Fibroblast of skin of right quadriceps (primary cell): Measurements from ENCODE around the gene TPRG1.
"Not testable (repeated sequence)": the region's sequence is repeated elsewhere in the genome, so short reads cannot be mapped to it uniquely, and the experiment has no call there.

Source experiments
- DNase-seq: peaks from one replicate; pipeline ENCODE4 v3.0.0-alpha.2; 2013

The TPRG1 gene

DNA sequence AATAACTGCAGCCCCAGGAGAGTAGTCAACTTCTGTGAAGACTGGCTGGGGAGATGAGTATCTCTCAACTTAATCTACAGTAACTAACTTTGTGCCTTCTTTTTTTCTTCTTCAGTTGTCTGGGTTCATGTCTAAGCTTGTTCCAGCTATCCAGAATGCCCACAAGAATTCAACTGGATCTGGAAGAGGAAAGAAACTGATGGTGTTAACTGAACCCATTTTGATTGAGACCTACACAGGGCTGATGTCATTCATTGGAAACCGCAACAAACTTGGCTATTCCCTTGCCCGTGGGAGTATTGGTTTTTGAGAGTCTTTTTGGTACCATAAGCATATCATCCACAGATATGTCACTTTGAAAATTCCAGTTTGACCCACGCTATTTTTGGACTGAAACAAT lies 148.7 kb downstream of the TPRG1 start:
- no peak for DNase-seq

DNA sequence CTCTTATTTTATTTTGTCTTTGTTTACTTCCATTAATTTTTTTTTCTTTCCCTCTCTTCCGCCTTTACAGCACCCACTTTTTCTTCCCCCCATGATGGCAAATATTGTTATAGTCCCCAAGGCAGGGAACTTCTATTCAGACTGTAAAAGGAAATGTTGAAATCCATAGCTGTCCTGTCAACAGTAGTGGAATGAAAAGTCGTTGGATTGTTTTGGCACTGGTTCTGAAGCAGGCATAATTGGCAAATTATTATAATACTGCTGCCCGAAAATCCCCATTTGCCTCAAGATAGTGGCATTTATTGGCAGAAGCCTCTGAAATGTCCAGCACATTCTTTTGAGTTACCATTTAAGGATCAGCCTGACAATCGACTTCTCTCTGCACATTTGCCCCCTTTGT lies 150.6 kb downstream of the TPRG1 start:
- no peak for DNase-seq

DNA sequence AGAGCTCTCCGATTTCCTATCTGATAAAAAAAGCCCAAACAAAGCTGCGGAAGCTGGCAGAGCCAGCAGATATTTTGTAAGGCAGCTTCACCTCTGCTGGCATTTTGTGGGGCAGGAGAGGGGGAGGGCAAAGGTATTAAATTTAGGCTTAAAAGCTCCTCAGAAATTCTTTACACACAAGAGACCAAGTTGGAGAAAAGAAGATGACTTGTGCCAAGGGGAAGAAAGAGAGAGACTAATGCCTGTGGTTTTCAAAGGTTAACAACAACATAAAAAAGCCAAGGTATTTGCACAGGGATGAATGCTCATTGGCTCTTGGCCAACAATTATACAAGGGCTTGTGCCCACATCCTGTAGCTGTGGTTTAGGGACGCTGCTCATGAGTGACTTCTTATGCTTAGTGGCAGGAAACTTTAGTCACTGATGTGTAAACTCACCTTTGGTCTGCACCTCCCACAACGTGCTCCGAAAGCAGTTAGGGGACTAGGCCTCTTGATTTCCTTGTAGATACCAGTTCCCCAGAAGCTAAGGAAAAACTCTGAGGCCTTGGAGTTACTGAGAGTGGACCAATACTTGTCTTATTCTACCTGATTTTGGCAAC lies 152.9 kb downstream of the TPRG1 start:
- peak; percentile 93 for DNase-seq

DNA sequence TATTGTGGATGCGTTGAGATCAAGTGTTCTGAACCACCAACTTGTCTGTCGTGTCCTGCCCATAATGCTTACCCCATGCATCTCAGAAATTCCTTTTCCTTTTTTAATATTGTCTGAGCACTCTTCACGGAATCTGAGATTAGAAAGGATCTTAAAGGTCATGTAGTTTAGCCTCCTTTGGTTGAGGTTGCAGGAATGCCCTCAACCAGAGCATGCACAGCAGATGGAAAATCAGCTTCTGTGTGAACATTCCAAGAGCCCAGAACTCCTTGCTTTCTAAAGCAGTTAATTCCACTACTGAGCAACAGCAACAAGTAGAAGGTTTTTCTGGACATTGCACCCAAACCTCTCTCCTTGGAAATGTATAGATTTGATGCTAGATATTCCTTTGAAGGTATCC lies 153.7 kb downstream of the TPRG1 start:
- DNase-seq = no peak

DNA sequence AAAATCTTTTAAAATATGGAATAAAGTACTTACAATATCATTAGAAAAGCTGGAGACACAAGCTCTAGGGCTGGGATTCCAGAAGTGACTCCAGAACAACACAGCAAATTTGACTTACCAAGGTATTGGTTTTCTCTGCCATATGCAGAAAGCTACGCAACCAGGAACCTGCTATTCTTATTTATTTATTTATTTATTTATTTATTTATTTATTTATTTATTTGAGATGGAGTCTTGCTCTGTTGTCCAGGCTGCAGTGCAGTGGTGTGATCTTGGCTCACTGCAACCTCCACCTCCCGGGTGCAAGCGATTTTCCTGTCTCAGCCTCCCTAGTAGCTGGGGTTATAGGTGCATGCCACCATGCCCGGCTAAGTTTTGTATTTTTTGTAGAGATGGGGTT lies 157.9 kb downstream of the TPRG1 start:
- not testable (repeated sequence) for DNase-seq

DNA sequence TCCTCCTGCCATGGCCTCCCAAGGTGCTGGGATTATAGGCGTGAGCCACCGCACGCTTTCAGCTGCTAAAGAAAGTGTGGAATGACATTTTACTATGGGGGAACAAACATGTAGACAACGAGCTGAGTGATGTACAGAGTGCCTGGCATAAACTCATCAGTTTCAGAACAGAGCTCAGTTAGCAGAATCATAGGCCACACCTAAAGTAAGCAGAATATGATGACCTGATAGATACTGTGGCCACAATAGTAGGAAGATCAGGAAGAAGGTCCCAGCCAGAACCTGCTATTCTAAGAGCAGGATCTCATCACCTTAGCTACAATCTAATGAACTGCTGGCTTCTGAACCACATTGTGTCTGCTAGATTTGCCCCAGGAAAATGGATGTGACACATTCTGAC lies 158.3 kb downstream of the TPRG1 start:
- no peak for DNase-seq

DNA sequence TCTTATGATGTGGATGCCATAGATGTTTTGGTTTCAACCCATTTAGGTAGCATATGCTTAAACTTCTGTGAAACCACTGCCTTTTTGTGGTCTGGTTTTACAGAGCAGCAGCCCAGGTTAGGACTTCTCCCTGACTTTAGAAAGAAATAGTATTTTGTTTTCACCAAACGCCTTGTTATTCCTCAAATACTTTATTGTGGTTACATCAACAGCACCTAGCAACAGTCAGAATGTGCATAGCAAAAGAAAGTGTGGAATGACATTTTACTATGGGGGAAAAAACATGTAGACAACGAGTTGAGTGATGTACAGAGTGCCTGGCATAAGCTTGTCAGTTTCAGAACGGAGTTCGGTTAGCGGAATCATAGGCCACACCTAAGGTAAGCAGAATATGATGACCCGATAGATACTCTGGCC lies 159.2 kb downstream of the TPRG1 start:
- DNase-seq = no peak

DNA sequence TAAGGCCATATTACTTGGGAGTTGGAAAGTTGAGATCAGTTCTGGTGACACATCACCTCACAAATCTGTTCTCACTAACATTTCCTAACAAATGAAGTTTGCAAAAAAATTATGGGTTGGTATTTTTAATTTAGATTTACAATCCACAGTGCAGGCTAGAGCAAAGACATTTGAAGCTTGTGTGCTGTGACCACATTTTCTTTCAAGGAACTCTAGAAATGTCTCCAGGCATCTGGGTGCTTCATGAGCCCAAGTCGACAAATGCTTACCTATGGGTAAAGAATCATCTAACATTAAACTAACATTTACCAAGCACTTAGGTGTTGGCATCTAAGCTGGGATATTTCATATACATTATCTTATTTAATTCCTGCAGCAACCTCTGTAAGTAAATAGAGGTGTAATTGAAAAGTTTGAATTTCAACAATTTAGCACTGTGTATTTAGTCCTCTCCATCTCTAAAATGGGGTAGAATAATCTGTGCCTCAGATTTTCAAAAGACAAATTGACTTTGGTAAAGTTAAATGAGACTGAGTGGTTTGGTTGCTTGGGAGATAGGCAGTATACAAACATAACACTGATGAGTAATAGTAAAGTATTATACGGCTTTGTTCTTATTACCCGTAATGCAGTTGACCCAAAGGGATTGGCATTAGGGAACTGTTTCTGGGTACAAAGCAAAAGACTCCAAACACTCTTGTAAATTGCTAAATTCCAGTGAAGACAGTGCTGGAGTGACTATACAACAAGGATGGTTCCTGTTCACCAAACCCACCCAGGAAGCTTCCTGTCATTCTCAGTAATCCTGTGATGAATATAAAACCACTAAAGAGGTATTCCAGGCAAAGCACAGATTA lies 162.5 kb downstream of the TPRG1 start:
- DNase-seq = peak; percentile 42

DNA sequence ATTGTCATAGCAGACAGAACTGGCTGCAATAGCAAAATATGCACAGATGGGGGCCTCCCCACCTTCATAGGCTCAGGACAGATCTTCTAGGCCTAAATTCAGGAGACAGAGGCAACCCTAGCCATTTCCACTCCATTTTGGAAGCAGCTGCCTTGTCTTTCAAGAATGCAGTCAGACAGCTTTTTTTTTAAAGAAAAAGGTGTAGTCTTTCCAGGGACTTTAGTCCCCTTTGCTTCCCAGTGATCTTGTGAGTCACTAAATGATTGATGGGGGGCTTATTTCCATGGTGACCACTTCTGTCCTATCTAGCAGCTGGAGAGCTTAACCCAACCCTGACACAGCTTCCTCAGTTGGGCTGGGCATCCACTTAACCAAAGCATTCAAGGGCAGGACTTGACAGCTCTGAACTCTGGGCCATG lies 165.9 kb downstream of the TPRG1 start:
- no peak for DNase-seq

DNA sequence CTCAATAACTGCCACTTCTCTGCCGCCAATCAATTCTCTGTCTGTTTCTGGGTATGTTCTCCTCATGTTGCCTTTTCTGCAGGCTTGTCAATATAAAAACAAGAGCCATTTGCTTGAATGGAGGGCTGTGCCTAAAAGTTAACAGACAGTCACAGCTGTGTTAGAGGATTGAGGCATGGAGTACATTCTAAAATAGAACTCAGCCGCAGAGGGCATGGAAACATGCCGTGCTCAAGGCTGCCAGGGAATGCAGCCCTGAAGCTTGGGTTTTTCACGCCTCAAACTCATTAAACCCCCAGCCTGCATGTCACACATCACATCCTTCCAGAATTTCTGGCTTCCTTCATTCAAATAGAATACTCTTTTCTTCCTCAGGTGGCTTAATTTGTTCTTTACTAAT lies 166.6 kb downstream of the TPRG1 start:
- DNase-seq = no peak

DNA sequence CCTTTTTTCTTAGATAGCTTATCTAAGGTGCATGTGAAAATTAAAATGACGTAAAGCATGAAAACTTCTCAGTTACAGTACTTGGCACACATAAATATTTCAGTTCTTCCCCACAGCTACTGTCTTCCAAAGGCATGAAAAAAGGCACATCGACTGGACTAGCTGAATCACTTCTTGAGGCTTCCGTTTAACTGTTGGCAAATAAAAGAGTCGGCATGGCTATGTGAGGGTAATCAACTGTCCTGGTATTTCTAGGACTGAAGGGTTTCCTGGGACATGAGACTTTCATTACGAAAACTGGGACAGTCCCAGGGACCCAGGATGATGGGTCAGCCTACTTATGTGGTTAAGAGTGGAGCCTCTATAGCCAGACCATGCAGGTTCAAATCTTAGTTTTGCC lies 168.2 kb downstream of the TPRG1 start:
- DNase-seq = no peak

DNA sequence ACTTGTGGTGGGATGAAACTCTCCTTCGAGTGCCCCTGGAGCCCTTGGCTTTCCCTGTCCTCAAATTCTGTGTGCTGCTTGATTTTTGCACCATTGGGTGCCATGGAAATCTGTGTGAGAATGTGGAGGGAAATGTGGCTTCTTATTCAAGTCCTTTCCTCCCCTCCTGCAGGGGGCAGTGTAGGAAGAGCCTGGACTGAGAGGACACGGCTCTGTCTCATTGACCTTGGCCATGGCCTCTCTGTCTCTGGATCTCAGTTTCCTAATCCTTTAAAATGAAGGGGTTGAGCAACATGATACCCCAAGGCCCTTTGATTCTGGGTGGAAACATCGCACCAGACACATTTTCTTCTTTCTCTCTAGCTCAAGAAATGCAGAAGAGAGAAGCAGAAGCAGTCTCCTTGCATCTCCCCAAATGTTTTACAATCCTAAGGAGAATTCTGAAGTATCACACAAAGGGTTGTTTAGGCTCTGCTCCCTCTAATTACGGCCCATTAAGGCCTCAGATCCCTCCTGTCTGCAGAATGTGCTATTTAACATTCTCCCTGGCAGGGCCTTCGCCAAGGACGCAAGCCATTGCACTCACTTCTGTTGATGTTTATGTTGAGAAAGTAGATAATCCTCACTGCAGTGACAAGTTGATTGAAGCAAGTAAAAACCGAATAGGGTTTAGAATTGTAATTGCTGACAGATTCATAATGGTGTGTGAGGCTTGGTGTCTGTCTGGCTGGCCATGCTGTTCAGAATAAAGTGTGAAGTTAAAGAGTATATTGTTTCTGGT lies 169.1 kb downstream of the TPRG1 start:
- no peak for DNase-seq

DNA sequence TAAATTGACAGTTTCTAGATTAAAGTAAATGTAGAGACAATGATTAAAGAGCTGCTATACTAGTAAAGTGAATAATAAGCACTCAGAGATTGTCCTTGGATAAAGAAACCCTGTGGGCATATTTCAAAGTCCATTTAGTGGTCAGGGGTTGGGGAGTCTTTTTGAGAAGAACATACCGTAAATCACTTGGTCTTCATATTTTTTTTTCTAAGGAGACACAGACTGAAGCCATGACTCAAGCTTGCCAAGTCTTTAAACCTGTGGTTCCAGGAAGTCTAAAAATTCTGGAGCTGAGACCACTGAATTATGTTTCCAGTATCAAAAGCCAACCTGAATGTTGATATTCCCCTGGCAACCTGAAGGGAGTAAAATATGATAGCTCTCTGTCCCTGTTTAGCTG lies 171.0 kb downstream of the TPRG1 start:
- DNase-seq = no peak

DNA sequence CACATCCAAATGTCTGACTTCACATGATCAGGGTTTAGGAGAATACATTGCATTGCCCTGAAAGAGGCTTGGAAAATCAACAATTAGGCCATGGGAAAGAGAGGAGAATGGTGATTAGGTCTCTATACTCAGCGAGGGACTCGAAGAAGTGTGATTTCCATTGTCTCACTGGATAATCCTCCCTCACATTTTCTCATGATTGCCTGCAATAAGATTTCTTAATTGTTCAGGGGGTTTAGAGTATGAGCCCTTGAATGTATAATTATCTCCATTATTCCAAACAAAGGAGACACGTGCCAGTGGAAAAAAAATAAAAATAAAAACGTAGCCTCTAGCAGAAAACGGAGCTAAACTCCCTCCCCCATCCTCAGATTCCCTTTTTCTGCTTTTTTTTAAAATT lies 173.2 kb downstream of the TPRG1 start:
- no peak for DNase-seq

DNA sequence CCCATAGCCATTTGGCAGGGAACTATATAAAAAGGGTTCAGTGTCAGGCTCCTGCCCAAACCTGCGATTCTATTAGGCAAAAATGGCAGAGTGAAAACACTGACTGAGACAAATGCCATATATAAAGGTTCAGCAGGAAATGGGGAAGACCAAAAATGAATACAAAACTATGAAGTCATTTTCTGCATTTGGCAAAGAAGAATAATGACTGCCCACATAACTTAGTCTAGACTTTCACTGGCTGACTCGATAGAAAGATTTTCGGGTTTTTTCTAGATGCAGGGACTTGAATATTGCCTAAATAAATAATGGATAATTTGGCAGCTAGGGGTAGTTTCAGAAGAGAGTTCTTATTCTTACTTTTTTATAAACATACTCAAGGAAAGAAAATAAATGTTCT lies 178.0 kb downstream of the TPRG1 start:
- DNase-seq = peak; percentile 67

DNA sequence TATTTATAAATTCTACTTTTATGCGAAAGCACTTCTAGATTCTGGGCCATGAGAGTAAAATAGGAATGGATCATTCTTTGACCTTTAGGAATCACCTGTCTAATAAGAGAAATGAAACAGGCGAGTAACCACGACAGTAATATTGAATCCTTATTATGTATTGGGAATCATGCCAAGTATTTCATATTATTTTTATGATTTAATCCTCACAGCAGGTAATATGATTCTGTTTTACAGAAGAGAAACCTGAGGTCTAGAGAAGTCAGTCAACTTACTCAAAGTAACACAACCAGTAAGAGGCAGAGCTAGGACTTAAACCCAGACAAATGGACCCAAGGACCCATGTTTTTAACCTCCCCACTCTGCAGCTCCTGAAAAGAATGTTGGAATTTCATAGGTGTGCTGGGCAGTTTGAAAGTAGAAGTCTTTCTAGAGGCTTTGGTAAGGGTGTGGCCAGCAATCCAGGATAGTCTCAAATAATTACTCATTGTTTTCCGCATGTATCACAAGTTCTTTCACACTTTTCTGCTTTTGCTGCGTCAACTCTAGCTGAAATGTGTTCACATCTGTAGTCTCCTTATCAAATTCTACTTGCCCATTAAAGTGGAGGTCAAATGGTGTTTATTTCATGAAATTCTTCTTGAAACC lies 181.7 kb downstream of the TPRG1 start:
- DNase-seq = no peak

DNA sequence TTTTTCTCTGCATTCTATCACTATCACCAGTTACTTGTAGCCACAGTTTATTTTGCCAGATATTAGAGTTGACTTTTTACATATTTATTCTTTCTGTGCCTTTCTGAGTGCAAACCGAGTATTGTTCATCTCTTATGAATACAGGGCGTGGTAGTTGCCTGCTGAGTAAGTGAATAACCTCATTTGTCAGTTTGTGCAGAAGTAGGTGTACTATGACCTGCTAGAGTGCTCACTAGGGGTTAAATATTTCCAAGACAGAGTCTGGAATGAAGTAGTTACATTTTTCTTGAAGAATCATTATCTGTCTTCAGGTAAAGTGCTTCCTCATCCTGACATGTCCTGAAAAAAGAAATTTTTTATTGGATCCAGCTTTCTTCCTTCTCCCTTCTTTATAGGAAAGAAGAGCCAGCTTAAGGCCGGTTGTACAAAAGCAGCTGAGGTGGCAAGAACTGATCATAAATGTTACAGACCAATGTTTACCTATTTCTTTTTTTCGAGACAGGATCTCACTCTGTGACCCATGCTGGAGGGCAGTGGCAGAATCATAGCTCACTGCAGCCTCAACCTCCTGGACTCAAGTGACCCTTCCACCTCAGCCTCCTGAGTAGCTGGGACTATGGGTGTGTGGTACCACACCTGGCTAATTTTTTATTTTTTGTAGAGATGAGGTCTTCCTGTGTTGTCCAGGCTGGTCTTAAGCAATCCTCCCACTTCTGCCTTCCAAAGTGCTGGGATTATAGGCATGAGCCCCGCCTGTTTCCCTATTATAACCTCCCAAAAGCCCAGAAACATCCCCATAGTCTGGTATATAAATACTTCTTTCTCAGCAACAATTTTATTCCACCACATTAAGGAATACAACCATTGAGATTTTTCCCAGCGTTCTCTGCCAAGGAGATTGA lies 182.5 kb downstream of the TPRG1 start:
- no peak for DNase-seq

DNA sequence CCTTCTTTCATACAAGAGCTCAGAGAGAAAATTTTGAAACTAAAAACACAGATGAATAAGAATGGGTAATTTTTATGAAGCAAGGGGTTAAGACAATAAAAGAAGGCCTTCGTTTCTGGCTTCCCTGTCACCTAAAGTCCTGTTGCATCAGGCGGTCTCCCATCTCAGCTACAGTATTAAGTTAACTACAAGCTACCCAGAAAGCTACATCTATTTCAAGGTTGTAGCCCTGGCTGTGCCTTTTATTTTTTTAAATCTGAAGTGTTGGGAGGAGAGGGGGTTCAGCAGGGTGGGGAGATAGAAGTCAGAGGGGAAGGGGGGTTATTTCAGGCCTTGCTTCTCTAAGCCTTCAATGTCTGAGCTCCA lies 183.3 kb downstream of the TPRG1 start:
- DNase-seq = no peak

DNA sequence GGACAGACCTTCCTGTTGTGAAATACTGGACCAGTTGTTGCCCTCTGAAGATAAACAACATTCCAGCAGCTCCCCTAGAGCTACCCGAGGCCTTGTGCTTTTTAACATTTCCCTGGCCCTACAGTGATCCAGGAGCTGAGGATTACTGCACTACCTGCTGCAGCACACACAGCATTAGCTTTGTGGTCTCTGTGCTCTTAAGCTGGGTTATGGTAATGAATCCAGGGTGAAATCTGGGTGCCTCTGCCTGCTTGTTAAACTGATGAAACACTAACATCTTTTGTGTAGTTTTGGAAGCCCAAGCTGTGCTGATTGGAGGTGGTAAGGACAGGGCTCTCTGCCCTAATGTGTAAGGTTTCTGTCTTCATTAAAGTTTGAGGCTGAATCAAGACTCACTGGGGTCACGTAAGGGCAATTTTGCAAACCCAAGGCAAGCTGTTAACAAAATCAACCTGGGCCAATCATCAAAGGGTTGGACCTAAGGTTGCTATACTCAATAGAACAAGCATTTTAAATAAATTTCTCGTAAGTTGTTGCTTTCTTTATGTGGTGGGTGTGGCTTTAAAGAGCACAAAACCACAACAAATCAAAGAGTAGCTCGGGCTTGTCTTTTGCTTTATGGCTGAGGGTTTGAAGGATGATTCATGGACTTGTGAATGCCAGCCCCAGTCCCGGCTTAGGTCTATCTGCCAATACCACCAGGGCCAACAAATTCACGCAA lies 183.9 kb downstream of the TPRG1 start:
- peak; percentile 69 for DNase-seq

DNA sequence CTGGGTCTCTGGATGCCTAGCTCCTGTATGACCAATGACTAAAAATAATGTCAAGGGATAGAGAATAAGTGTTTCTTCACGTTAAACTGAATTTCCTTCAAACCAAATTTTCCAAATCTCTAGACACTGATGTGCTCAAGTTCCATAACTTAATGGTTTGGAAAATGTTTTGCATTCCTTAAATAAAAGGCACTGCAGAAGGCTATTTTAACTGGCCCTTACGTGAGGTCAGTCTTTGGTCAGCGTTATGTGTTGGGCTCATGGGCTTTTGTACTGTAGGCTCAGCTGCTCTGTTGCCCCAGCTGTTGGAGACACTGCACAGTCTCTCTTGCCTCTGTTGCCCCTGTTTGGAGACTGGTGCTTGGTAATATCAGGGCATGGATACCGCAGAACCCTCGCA lies 188.5 kb downstream of the TPRG1 start:
- no peak for DNase-seq

DNA sequence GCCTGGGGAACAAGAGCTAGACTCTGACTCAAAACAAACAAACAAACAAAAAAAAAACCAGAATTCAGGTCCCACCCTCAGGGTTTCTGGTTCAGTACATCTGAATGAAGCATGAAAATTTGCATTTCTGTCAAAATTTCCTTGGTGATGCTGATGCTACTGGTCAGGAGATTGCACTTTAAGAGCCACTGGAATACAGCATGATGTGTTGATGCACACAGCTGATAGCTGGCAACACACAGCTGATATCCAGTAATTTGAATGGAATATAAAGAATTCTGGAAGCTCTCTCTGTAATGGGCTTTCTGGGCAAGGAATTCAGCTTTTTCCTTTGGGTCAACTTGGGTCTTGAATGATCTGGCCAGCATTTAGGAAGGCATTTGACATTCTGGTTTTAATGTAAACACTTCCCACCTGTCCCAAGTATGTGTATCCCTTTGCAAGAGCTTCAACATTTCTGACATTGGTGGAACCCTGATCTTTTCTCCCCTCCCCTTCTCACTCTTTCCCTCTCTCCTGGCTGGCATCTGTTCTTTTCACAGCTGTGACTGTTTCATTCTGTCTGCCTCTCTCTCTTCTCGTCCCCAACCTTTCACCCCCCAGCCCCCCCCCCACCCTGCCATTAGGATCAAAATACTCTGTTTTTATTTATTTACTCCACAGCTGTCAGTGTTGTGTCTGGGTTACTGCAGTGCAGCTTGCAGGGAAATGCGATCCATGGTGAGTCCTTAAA lies 189.5 kb downstream of the TPRG1 start:
- DNase-seq = no peak
